Loucy (cell line): Measurements from ENCODE around the gene SAMD13.

ENCODE experiments used
- H2AFZ ChIP-seq: fragments of 200-600 bp; sonication (generic); 2 replicates; pipeline ENCODE4 v1.6.0; 2016; ENCODE audit warnings: antibody characterized with exemption, mild to moderate bottlenecking, low read length, moderate library complexity
- H3F3A ChIP-seq: fragments of 200-600 bp; 2 replicates; pipeline ENCODE4 v1.6.0; 2016; ENCODE audit warnings: antibody characterized with exemption, low read depth, mild to moderate bottlenecking
- H3K27me3 ChIP-seq: fragments of 200-600 bp; sonication (generic); 2 replicates; pipeline ENCODE4 v1.6.1; 2014; ENCODE audit warnings: low read length, mild to moderate bottlenecking; ENCODE audit not compliant: insufficient read depth, poor library complexity, severe bottlenecking
- H3K36me3 ChIP-seq: fragments of 200-600 bp; sonication (generic); 2 replicates; pipeline ENCODE4 v1.6.1; 2016; ENCODE audit warnings: low read length; ENCODE audit not compliant: insufficient read depth
- H3K4me1 ChIP-seq: fragments of 200-600 bp; sonication (generic); 2 replicates; pipeline ENCODE4 v1.5.1; 2014; ENCODE audit warnings: low read length, mild to moderate bottlenecking; ENCODE audit not compliant: insufficient read depth, poor library complexity, severe bottlenecking
- H3K4me2 ChIP-seq: fragments of 200-600 bp; sonication (generic); 2 replicates; pipeline ENCODE4 v1.6.0; 2014; ENCODE audit warnings: antibody characterized with exemption, low read length, low read depth, mild to moderate bottlenecking; ENCODE audit not compliant: poor library complexity, severe bottlenecking
- H3K4me3 ChIP-seq: fragments of 200-600 bp; sonication (generic); 2 replicates; pipeline ENCODE4 v1.5.1; 2014; ENCODE audit warnings: low read length, mild to moderate bottlenecking, mixed read lengths; ENCODE audit not compliant: poor library complexity, severe bottlenecking
- H3K79me2 ChIP-seq: fragments of 200-600 bp; sonication (generic); 2 replicates; pipeline ENCODE4 v1.6.1; 2014; ENCODE audit warnings: low read length; ENCODE audit not compliant: insufficient read depth
- H3K9ac ChIP-seq: fragments of 200-600 bp; sonication (generic); 2 replicates; pipeline ENCODE4 v1.6.0; 2014; ENCODE audit warnings: mild to moderate bottlenecking, low read depth, low read length, moderate library complexity; ENCODE audit not compliant: poor library complexity, severe bottlenecking
- H3K9me2 ChIP-seq: fragments of 200-600 bp; sonication (generic); replicated peaks from 2 replicates; pipeline ENCODE4 v1.6.1; 2016; ENCODE audit warnings: low read depth, low read length, mixed read lengths
- H3K9me3 ChIP-seq: fragments of 200-600 bp; sonication (generic); 2 replicates; pipeline ENCODE4 v1.6.1; 2014; ENCODE audit warnings: mild to moderate bottlenecking, antibody characterized with exemption, low read length, low read depth; ENCODE audit not compliant: insufficient read depth
- H4K20me1 ChIP-seq: fragments of 200-600 bp; sonication (generic); 2 replicates; pipeline ENCODE4 v1.6.0; 2014; ENCODE audit warnings: antibody characterized with exemption, low read length, mild to moderate bottlenecking; ENCODE audit not compliant: insufficient read depth, poor library complexity, severe bottlenecking
- EZH2phosphoT487 ChIP-seq: fragments of 200-600 bp; IDR thresholded peaks from 2 replicates; pipeline ENCODE4 v1.6.1; 2018; ENCODE audit warnings: antibody characterized with exemption, mild to moderate bottlenecking, moderate library complexity, borderline replicate concordance
- TF ChIP-seq, protein P1 (sequence below): fragments of 200-600 bp; sonication (generic); conservative IDR thresholded peaks from 2 replicates; pipeline ENCODE4 v1.5.1; 2014; ENCODE audit warnings: mild to moderate bottlenecking, antibody characterized with exemption, low read length

Gene SAMD13

GRCh38 chr1:84271441-84272151, 29.9 kb upstream of the SAMD13 start:
- Histone ChIP-seq H3K9me2 (no peaks in the 10 kb centered on the region), H3K4me1 (peaks cover 17% of the 10 kb centered on the region), H4K20me1 (no peaks in the 10 kb centered on the region), H3K36me3 (no peaks in the 10 kb centered on the region), H3K9ac (no peak overlapping the region), H3K4me3 (no peak overlapping the region), H3K79me2 (no peaks in the 10 kb centered on the region), H3K27me3 (no peaks in the 10 kb centered on the region), H3K4me2 (peak overlapping the region; percentile 7), H2AFZ (peak overlapping the region; percentile 40), H3K9me3 (no peaks in the 10 kb centered on the region), H3F3A (no peaks in the 10 kb centered on the region)
- TF ChIP-seq, protein P1, sequence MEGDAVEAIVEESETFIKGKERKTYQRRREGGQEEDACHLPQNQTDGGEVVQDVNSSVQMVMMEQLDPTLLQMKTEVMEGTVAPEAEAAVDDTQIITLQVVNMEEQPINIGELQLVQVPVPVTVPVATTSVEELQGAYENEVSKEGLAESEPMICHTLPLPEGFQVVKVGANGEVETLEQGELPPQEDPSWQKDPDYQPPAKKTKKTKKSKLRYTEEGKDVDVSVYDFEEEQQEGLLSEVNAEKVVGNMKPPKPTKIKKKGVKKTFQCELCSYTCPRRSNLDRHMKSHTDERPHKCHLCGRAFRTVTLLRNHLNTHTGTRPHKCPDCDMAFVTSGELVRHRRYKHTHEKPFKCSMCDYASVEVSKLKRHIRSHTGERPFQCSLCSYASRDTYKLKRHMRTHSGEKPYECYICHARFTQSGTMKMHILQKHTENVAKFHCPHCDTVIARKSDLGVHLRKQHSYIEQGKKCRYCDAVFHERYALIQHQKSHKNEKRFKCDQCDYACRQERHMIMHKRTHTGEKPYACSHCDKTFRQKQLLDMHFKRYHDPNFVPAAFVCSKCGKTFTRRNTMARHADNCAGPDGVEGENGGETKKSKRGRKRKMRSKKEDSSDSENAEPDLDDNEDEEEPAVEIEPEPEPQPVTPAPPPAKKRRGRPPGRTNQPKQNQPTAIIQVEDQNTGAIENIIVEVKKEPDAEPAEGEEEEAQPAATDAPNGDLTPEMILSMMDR = no peak
- no peak for TF ChIP-seq EZH2phosphoT487

DNA sequence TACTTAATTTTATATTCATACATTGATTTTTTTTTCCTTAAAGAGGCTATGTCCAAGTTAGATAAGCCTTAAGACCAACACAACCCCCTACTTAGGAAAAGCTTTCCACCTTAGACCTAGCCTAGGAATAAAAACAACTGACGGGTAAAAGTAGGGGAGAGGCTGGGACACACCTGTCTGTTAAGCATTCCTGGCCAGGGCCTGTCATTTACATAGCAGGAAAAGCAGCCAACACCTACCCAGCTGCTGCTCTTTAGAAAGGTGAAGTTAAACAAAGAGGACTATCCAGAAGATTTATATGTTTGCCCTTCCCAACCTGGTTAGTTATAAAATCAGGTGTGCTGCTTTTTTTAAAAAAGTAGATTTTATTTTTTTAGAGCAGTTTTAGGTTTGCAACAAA, 29.1 kb upstream of the SAMD13 start:
- H3K9me2 ChIP-seq = no peaks in the 10 kb centered on the region
- no peak overlapping the region for H3K4me3 ChIP-seq
- H3K27me3 ChIP-seq = no peaks in the 10 kb centered on the region
- H3K4me2 ChIP-seq = no peak overlapping the region
- no peak overlapping the region for H3K9ac ChIP-seq
- H3K79me2 ChIP-seq = no peaks in the 10 kb centered on the region
- no peaks in the 10 kb centered on the region for H3K36me3 ChIP-seq
- H3F3A ChIP-seq = no peaks in the 10 kb centered on the region
- H3K4me1 ChIP-seq = peaks cover 17% of the 10 kb centered on the region
- no peak overlapping the region; the same call in 1 of the 2 replicates for H2AFZ ChIP-seq
- no peaks in the 10 kb centered on the region for H4K20me1 ChIP-seq
- TF ChIP-seq, protein P1 = no peak
- no peak for TF ChIP-seq EZH2phosphoT487
- no peaks in the 10 kb centered on the region for H3K9me3 ChIP-seq

DNA sequence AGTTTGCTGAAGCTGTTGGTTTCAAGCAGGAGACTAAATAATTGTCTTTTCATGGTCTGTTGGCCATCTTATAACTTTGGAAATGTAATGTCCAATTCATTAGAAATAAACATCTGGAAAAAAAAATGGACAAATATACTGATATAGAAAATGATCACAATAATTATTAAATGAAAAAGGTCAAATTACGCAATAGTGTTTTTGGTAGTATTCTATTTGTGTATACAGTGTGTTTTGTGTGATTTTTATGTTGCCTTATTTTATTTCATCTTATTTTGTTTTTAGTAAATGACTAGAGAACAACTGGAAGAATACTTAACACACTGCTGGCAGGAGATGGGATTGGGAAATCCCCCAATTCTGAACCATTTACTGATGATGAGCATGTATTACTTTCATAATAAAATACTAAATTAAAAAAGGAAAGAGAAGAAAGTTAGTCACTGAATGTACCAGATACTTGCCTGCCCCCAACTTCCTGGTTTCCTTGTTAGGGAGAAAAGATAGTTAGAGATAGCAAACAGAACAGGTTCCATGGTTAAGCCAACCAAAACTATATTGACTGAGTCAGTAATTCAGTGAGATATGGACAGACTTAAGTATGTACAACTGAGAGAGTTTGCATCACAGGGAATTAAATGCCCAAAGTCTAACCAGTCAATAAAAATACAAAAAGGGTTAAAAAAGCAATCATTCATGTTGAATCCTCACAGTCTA, 24.0 kb upstream of the SAMD13 start:
- no peaks in the 10 kb centered on the region for H4K20me1 ChIP-seq
- no peak overlapping the region for H3K4me2 ChIP-seq
- no peaks in the 10 kb centered on the region for H3K9me3 ChIP-seq
- no peaks in the 10 kb centered on the region for H3F3A ChIP-seq
- H2AFZ ChIP-seq = no peak overlapping the region
- TF ChIP-seq, protein P1 = no peak
- no peak for TF ChIP-seq EZH2phosphoT487
- peaks cover 7% of the 10 kb centered on the region for H3K4me1 ChIP-seq
- no peaks in the 10 kb centered on the region for H3K36me3 ChIP-seq
- no peak overlapping the region for H3K4me3 ChIP-seq
- no peaks in the 10 kb centered on the region for H3K27me3 ChIP-seq
- H3K9ac ChIP-seq = no peak overlapping the region
- no peaks in the 10 kb centered on the region for H3K9me2 ChIP-seq
- H3K79me2 ChIP-seq = no peaks in the 10 kb centered on the region
